Ovary (tissue), 9 donors: ENCODE measurements around the gene KRTAP10-5. TPM values are rescaled to one million over a fixed set of nuclear protein-coding genes. Genes with fewer than 3 reads are reported as not detected.
A peak's percentile ranks its signal among the peaks of the same experiment; 100 is the strongest.

Source experiments
- DNase-seq, 5 donors: peaks; one replicate each; pipeline ENCODE4 v3.0.0-alpha.2; 2019 to 2020
- H3K27ac ChIP-seq, 2 donors: fragments of 200-600 bp; one replicate each; pipeline versions ENCODE4 v1.5.1 to v1.8.0; 2019 to 2022
- H3K27me3 ChIP-seq: fragments of 200-600 bp; one replicate; pipeline ENCODE4 v1.8.0; 2022
- H3K36me3 ChIP-seq: fragments of 200-600 bp; sonication (generic); one replicate; pipeline ENCODE4 v1.5.1; 2019
- H3K4me1 ChIP-seq: one replicate; pipeline ENCODE4 v1.8.1; 2013; ENCODE audit warnings: mild to moderate bottlenecking, moderate library complexity; ENCODE audit not compliant: insufficient read depth
- H3K4me3 ChIP-seq: fragments of 200-600 bp; sonication (generic); one replicate; pipeline ENCODE4 v1.5.1; 2017
- H3K9me3 ChIP-seq, 2 donors: fragments of 200-600 bp in 1 of 2; sonication (generic) in 1 of 2; one replicate each; pipeline versions ENCODE4 v1.5.1 to v1.8.1; 2013 to 2019; ENCODE audit warnings: mild to moderate bottlenecking in 1 of 2, moderate library complexity in 1 of 2
- EP300 ChIP-seq: sonication (generic); formaldehyde crosslinking; IDR thresholded peaks from one replicate; pipeline ENCODE4 v1.6.1; 2017; ENCODE audit warnings: antibody characterized with exemption
- POLR2A ChIP-seq: fragments of 450-650 bp; IDR thresholded peaks from one replicate; pipeline ENCODE4 v1.6.1; 2017; ENCODE audit warnings: antibody characterized with exemption, mild to moderate bottlenecking, moderate library complexity
- WGBS, 3 donors: extraction: QIAGEN DNeasy Blood & Tissue Kit in 1 of 3; methylation state at CpG; one replicate each; pipeline versions ENCODE4 v1.1.5 to v1.1.7; 2013 to 2017; 5-methylcytosine and 5-hydroxymethylcytosine counted together
- intact Hi-C, 4 donors: fragments of 100-400 bp; cut with DNase I; formaldehyde crosslinking; loops; one replicate each; pipeline versions ENCODE4 v1.11.0 to v1.15.1; 2022 to 2023
- polyA plus RNA-seq, 2 donors: library from polyadenylated mRNA; stranded (reverse); fragments of 200-250 nt in 1 of 2; fragments of 350-450 nt in 1 of 2; fragmentation: Illumina TruSeq in 1 of 2; extraction: RNeasy Lipid Tissue Mini Kit (QIAGEN cat#74804) in 1 of 2; gene quantifications; one replicate each; pipeline ENCODE4 v1.2.3, GENCODE V29; 2013 to 2014
- total RNA-seq, 7 donors: library from RNA; depleted of rRNA in 2 of 7; stranded (reverse); fragments of >200 nt in 2 of 7; fragmentation: NEBNext Ultra II Directional in 3 of 7; extraction: Animal tissue kit (Norgen Biotek cat#: 25700) in 3 of 7; gene quantifications; one replicate each; pipeline versions ENCODE4 v1.1.0 to v1.2.4, GENCODE V29; 2016 to 2023
- TF ChIP-seq, protein P1 (sequence below), 3 donors: fragments of 450-650 bp in 2 of 3; fragments of 200-600 bp in 1 of 3; IDR thresholded peaks; one replicate each; pipeline versions ENCODE4 v1.5.1 to v1.8.0; 2016 to 2022; ENCODE audit warnings: antibody characterized with exemption in 3 of 3, mild to moderate bottlenecking in 1 of 3
- donor health status: DM: no; HTN: no; CAD: no; lungs with moderate emphysema.
- donor health status: DM: no; HTN: no; CAD: no.
- donor health status: Bipolar disorder and iron deficiency.
- donor health status: DM: yes; HTN: yes; CAD: no.
- donor health status: DM: no; HTN: no; CAD: no.
- donor health status: DM: yes; HTN: yes; CAD: no.

Gene KRTAP10-5
- total and polyA plus RNA-seq, 9 donors = not detected

DNA sequence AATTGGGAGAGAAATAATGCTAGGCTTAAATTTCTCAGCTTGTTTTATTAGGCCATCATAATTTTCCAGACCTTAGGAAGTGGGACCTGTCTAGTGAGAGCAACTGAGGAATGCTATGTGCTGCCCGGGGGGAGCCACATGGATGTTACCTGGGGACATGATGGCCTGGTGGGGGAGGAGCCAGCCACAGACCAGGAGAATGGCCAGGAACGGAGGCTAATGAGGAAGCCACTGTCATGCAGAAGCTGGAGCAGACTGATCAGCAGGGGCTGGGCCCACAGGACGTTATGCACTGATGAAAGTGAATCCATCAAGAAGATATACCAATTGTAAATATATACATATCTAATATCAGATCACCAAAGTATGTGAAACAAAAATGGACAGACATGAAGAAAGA is 35.8 kb downstream of the KRTAP10-5 start:
- Histone ChIP-seq H3K36me3 (no peaks in the 10 kb centered on the region), H3K4me1 (no peaks in the 10 kb centered on the region), H3K27me3 (no peaks in the 10 kb centered on the region), H3K9me3 (no peaks in the 10 kb centered on the region), H3K27ac (no peak overlapping the region), H3K4me3 (no peak overlapping the region)
- no peak for DNase-seq
- TF ChIP-seq POLR2A (no peak), EP300 (no peak)
- TF ChIP-seq, protein P1, sequence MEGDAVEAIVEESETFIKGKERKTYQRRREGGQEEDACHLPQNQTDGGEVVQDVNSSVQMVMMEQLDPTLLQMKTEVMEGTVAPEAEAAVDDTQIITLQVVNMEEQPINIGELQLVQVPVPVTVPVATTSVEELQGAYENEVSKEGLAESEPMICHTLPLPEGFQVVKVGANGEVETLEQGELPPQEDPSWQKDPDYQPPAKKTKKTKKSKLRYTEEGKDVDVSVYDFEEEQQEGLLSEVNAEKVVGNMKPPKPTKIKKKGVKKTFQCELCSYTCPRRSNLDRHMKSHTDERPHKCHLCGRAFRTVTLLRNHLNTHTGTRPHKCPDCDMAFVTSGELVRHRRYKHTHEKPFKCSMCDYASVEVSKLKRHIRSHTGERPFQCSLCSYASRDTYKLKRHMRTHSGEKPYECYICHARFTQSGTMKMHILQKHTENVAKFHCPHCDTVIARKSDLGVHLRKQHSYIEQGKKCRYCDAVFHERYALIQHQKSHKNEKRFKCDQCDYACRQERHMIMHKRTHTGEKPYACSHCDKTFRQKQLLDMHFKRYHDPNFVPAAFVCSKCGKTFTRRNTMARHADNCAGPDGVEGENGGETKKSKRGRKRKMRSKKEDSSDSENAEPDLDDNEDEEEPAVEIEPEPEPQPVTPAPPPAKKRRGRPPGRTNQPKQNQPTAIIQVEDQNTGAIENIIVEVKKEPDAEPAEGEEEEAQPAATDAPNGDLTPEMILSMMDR (IDR thresholded peaks at IDR 0.05) = no peak
- intact Hi-C loops = no loop called here
- 63 to 76% (median 68%) methylated on average over 3 of the region's 3 CpGs for WGBS, 3 donors

GRCh38 chr21:44542716-44543115 is 37.7 kb downstream of the KRTAP10-5 start:
- TF ChIP-seq, protein P1 (IDR thresholded peaks at IDR 0.05) = no peak
- TF ChIP-seq POLR2A = no peak
- no peak for TF ChIP-seq EP300
- no peak overlapping the region for H3K4me3 ChIP-seq
- H3K27me3 ChIP-seq = no peaks in the 10 kb centered on the region
- no peaks in the 10 kb centered on the region for H3K36me3 ChIP-seq
- no peak overlapping the region for H3K27ac ChIP-seq
- no peaks in the 10 kb centered on the region for H3K9me3 ChIP-seq
- intact Hi-C loops = no loop called here
- H3K4me1 ChIP-seq = no peaks in the 10 kb centered on the region
- DNase-seq = no peak
- 61 to 82% (median 77%) methylated on average over 1 of the region's 1 CpG for WGBS, 3 donors

- H3K36me3 ChIP-seq = no peaks in the 10 kb centered on the region
- no peaks in the 10 kb centered on the region for H3K4me1 ChIP-seq
- intact Hi-C loops = no loop called here
- 74 to 78% (median 75%) methylated on average over 11 of the region's 11 CpGs for WGBS, 3 donors
- no peak for DNase-seq
- TF ChIP-seq, protein P1 (IDR thresholded peaks at IDR 0.05) = no peak
- TF ChIP-seq POLR2A (no peak), EP300 (no peak)
- no peak overlapping the region for H3K27ac ChIP-seq
- H3K4me3 ChIP-seq = no peak overlapping the region
- no peaks in the 10 kb centered on the region for H3K27me3 ChIP-seq
- H3K9me3 ChIP-seq = no peaks in the 10 kb centered on the region
These were observed 39.6 kb downstream of the KRTAP10-5 start for GRCh38 chr21:44540741-44541288.

DNA sequence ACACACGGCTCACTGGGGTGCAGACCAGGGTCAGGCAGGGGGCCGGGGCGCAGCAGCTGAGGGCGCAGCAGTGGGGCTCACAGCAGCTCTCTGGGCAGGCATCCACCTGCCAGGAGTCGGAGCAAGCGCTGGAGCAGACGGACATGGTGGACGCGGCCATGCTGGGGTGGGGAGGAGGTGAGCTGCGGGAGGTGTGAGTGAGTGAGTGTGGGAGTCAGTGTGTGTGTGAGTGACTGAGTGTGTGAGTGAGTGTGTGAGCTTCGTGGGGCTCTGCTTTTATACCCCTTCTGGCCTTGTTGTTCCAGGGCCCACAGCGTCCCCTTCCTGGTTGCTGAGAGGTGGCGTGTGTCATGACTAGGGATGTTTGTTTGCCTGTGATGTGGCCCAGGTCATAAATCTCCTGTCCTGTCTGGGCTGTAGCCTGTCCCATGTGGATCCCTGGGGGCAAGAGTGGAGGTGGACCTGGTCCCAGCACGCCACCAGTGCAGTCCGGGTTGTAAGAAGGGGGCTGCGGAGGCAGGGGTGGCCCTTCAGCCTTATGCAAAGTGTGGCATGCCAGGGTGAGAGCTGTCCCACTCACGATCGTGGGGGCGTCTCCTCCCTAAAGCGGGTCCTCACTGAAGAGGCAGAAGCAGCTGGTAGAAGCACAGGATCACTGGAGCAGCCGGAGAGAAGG is 40.3 kb downstream of the KRTAP10-5 start, which contains the start of gene KRTAP10-1:
Gene KRTAP10-1 (minus strand): TSS at position 205 of the 676 bp plus-strand sequence. CDS start 45 bp downstream, at position 160.
- peak in 1 of 5 donors; percentile 3 for DNase-seq

More for the DNA sequence above, 40.3 kb downstream of the KRTAP10-5 start, which contains the start of gene KRTAP10-1:
- H3K9me3 ChIP-seq = no peaks in the 10 kb centered on the region
- no peak within 1 kb of the TSS for H3K27ac ChIP-seq
- no peaks in the 10 kb centered on the region for H3K4me1 ChIP-seq
- intact Hi-C loops = no loop called here
- H3K4me3 ChIP-seq = no peak within 1 kb of the TSS
- no peaks in the 10 kb centered on the region for H3K27me3 ChIP-seq
- WGBS, 3 donors = 47 to 57% (median 51%) methylated on average over 20 to 21 of the region's 21 CpGs
- H3K36me3 ChIP-seq = no peaks in the 10 kb centered on the region
- TF ChIP-seq, protein P1 (IDR thresholded peaks at IDR 0.05) = no peak
- TF ChIP-seq EP300 (no peak), POLR2A (no peak)
